CD4-positive, alpha-beta T cell treated with Interleukin-12 subunit alpha and Interleukin-12 subunit beta, for 1 hour (primary cell): Measurements from ENCODE around the gene TFAP2B.

Source experiments
- DNase-seq: peaks from one replicate; pipeline ENCODE4 v3.0.0-alpha.2; 2020

TFAP2B gene

GRCh38 chr6:50849796-50850180 is 31.1 kb downstream of the TFAP2B start:
- DNase-seq = no peak

GRCh38 chr6:50850223-50851048 is 31.8 kb downstream of the TFAP2B start:
- DNase-seq = no peak

DNA sequence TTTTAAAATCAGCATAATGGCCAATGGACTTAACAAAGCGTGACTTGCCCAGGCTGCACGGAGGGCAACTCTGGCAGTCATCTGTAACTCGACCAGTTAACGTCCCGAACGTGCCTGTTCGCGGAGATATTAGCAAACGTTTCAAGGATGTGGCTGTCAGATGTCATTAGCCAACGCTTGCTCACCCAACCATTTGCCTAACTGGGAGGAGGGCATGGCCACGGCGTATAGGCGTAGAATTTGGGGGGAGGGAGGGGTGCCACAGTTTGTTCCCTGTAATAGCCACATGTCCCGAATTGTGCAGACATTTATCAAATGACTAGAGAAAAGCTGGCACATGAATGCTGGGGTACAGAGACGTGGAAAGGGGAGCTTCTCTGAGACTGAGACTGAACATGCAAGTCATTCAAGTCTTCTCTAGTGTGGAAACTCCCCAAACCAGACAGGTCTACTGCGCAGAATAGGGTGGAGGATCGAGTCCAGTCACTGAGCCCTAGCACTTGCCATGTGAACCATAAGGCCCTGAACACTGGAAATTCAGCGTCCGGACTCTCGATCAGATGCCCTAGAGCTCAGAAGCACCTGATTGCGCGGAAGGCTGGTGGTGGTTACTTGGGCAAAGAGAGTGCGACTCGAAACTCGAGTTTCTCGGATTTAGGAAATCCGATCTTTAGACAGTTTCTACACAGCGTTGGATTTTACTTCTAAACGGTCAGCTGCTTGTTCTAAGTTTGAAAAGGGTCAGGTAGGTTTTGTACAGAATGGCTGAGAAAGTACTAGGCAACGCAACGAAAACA is 32.6 kb downstream of the TFAP2B start:
- DNase-seq = no peak

DNA sequence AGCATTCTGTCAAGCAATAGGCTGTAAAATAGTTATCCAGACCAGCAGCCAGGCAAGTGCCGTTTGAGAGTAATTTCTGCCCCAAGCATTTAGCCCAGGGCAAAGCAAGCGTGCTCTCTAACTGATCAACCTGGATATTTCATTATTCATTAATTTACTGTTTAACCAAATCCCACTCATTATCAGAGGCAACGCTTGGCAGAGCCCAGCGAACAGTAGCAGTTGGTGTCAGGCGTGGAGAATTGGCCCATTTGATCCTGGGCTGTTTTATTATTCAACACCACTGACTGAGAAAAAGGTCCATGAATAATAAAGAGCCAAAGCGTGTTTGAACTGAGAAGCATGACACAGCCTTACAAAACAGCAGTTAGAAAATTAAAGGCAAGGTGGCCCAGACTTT is 35.3 kb downstream of the TFAP2B start:
- no peak for DNase-seq

- DNase-seq = no peak
These were observed 43.0 kb downstream of the TFAP2B start for GRCh38 chr6:50861692-50862091.

- no peak for DNase-seq
These were observed 43.5 kb downstream of the TFAP2B start for GRCh38 chr6:50862176-50862575.

DNA sequence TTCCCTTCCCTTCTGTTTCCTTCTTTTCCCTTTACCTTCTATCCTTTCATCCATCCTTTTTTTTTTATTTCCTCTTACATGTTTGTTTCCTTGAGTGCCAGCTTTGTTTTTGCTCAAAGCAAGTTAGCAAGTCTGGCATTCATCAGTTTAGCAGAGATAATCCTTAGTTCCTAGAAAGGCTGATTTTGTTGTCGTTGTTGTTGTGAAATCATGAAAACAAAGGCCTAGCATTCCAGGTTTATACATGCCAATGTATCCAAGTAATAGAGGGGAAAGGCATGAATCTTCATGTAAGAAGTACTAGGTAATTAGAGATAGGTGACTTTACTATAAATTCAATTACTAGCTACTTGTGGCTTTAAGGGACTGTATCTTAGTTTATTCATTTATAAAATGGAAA is 45.9 kb downstream of the TFAP2B start:
- DNase-seq = no peak

GRCh38 chr6:50868466-50868865 is 49.8 kb downstream of the TFAP2B start:
- no peak for DNase-seq

DNA sequence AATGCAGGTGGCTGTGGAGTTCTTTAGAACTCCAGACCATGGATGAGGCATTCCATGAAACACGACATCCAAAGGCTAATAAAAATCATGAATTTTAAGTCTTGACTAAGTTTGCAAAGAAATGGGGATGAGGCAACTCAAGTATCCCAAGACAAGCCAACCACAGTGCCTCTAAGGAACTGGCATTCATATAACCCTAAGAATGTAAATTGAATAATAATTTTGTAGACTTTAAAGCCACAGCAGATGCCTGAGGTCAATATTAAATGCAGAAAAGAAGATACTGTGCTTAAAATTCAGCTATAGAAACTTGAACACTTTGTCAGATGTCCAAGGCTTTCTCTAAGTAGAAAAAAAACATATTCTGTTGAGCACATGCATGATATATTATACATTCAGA is 54.5 kb downstream of the TFAP2B start:
- no peak for DNase-seq

DNA sequence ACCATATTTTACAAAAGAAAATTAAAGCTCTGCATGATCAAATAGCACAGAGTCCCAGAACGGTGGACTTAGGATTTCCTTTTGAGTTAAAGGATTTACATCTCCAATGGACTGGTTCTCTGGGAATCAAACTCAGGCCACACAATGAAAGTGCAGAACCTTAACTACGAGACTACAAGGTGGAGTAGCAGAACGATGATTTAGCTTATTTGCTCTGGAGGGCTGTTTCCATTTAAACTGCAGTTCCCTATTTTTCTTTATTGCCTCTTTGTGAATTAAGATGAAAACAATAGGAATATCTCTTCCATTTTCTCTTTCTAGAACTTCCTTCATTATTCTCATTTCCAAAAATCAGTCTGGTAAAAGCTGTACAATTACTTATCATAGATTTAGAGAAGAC is 65.7 kb downstream of the TFAP2B start:
- no peak for DNase-seq

GRCh38 chr6:50887112-50887511 is 68.4 kb downstream of the TFAP2B start:
- no peak for DNase-seq

- DNase-seq = no peak
These were observed 70.8 kb downstream of the TFAP2B start for GRCh38 chr6:50889497-50889896.

DNA sequence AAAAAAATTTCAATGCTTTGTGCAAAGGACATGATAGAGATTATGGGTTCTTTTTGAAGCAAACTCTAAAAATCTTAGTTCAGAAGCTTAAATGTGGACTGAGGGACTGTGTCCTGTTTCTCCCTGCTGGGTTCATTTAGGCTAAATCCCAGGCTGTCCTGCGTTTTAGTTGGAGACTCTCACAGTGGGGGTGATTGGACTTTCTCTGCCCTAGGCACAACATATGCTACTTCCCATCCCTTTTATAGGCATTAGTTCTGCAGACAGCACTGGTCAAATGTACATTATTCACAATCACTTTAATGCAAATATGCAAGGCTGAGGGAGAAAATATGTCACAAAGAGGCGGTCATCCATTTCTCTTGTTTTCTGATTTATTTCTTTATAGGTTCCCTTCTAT is 71.3 kb downstream of the TFAP2B start:
- DNase-seq = no peak

DNA sequence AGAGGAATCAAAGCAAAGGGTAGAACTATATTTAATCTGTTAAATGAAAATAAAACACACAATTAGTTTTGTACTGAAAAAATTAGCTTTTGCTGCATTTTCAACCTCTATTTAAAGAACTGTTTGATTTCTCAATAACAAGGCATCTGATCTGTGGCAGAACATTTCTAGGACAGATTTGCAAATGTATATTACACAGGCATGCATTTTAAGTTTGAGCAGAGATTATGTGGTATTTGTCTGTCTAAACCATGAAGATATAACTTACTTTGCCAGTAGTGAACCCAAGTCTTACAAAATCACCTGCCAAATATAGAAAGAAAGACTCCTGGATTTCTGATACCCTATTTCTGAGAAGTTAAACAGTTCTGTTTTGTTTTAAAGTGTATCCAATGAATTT is 71.9 kb downstream of the TFAP2B start:
- no peak for DNase-seq

- DNase-seq = no peak
These were observed 72.6 kb downstream of the TFAP2B start for GRCh38 chr6:50891290-50891689.
